C1 segment of cervical spinal cord (tissue), 14 donors: ENCODE measurements around the gene FBXO28.
A peak's percentile ranks its signal among the peaks of the same experiment; 100 is the strongest.
"Not testable (repeated sequence)": the region's sequence is repeated elsewhere in the genome, so short reads cannot be mapped to it uniquely, and the experiment has no call there.

Source experiments
- DNase-seq, 14 donors: peaks; one replicate each; lab custom pipeline; 2025; lab: John Stamatoyannopoulos, UW

Gene FBXO28

GRCh38 chr1:224113918-224114786 lies at the start of gene FBXO28:
Gene FBXO28 (plus strand): TSS chr1:224114111. CDS start chr1:224114130, 19 bp downstream.
- DNase-seq = peak; percentile 36 to 96 (median 86)

GRCh38 chr1:224064150-224064549 lies 49.8 kb upstream of the FBXO28 start:
- DNase-seq = no peak

GRCh38 chr1:224065455-224065854 lies 48.5 kb upstream of the FBXO28 start:
- no peak for DNase-seq

GRCh38 chr1:224067207-224067606 lies 46.7 kb upstream of the FBXO28 start:
- no peak for DNase-seq

GRCh38 chr1:224067621-224068457 lies 46.1 kb upstream of the FBXO28 start:
- DNase-seq = no peak

GRCh38 chr1:224068458-224069072 lies 45.3 kb upstream of the FBXO28 start:
- DNase-seq = no peak

- no peak for DNase-seq
Observed at GRCh38 chr1:224069138-224069537, 44.8 kb upstream of the FBXO28 start.

- DNase-seq = no peak
Observed at GRCh38 chr1:224070521-224070920, 43.4 kb upstream of the FBXO28 start.

- DNase-seq = no peak
Observed at GRCh38 chr1:224076407-224076806, 37.5 kb upstream of the FBXO28 start.

GRCh38 chr1:224079644-224080043 lies 34.3 kb upstream of the FBXO28 start:
- DNase-seq = not testable (repeated sequence)

- DNase-seq = peak in 4 of 14 donors; percentile 1 to 31 (median 14)
Observed at GRCh38 chr1:224080115-224080774, 33.7 kb upstream of the FBXO28 start.

GRCh38 chr1:224081604-224082003 lies 32.3 kb upstream of the FBXO28 start:
- no peak for DNase-seq

- DNase-seq = no peak
Observed at GRCh38 chr1:224082146-224082545, 31.8 kb upstream of the FBXO28 start.

- no peak for DNase-seq
Observed at GRCh38 chr1:224084867-224085266, 29.0 kb upstream of the FBXO28 start.

- DNase-seq = no peak
Observed at GRCh38 chr1:224085421-224086108, 28.3 kb upstream of the FBXO28 start.

- no peak for DNase-seq
Observed at GRCh38 chr1:224087286-224087794, 26.6 kb upstream of the FBXO28 start.

GRCh38 chr1:224089583-224089982 lies 24.3 kb upstream of the FBXO28 start:
- no peak for DNase-seq

GRCh38 chr1:224090116-224090515 lies 23.8 kb upstream of the FBXO28 start:
- no peak for DNase-seq

GRCh38 chr1:224092111-224092510 lies 21.8 kb upstream of the FBXO28 start:
- no peak for DNase-seq

GRCh38 chr1:224092601-224093000 lies 21.3 kb upstream of the FBXO28 start:
- no peak for DNase-seq

- DNase-seq = no peak
Observed at GRCh38 chr1:224095339-224095738, 18.6 kb upstream of the FBXO28 start.
